ENCODE data around the gene KATNAL1. TPM values are rescaled to one million over a fixed set of nuclear protein-coding genes. Genes with fewer than 3 reads are reported as not detected.
A peak's percentile ranks its signal among the peaks of the same experiment; 100 is the strongest.
"Not testable (repeated sequence)": the region's sequence is repeated elsewhere in the genome, so short reads cannot be mapped to it uniquely, and the experiment has no call there.

Gene KATNAL1
- total RNA-seq, 1 donor, result 15.9 TPM

DNA sequence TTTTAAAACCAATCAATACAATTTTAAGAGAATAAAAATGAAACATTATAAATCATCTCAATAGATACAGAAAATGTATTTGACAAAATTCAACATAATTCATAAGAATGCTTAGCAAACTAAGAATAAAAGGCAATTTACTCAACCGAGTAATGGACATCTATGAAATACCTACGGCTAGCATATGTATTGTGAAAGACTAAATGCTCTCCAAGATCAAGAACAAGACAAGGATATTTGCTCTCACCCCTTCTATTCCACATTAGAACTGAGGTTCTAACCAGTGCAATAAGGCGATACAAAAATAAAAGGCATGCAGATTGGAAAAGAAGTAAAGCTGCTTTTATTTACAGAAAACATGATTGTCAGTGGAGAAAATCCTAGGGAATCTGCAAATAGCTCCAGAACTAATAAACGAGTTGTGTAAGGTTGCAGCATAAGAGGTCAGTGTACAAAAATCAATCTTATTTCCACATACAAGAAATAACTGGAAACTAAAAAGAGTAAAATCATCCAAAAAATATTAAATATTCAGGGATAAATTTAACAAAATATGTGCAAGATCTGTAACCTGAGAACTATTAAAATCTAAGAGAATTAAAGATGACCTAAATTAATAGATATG, 16.4 kb downstream of the KATNAL1 start:
- Histone ChIP-seq H3K27me3 (ENCODE audit: insufficient read depth, low read length) (no peaks in the 10 kb centered on the region), H4K20me1 (ENCODE audit: insufficient read depth, low read length) (peaks cover 22% of the 10 kb centered on the region)
- DNase-seq (ENCODE audit: insufficient read length, low spot score, missing footprints), result no peak

DNA sequence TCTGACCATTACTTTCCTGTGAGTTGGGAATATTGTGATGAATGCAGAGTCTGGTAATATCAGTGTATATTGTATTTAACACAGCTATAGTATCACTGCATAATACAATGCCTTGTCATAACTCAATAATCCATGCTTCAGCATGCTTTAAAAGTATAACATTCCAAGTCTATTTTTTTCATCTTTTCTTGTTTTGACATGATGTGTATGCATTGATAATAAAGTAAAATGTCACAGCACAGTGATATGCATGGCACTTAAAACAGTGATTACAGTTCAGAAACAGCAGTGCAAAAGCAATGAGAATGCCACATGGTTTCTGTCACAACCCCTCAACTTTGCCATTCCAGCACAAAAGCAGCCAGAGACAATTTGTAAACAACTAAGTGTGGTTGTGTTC, 17.8 kb downstream of the KATNAL1 start:
- TF ChIP-seq, protein P1, sequence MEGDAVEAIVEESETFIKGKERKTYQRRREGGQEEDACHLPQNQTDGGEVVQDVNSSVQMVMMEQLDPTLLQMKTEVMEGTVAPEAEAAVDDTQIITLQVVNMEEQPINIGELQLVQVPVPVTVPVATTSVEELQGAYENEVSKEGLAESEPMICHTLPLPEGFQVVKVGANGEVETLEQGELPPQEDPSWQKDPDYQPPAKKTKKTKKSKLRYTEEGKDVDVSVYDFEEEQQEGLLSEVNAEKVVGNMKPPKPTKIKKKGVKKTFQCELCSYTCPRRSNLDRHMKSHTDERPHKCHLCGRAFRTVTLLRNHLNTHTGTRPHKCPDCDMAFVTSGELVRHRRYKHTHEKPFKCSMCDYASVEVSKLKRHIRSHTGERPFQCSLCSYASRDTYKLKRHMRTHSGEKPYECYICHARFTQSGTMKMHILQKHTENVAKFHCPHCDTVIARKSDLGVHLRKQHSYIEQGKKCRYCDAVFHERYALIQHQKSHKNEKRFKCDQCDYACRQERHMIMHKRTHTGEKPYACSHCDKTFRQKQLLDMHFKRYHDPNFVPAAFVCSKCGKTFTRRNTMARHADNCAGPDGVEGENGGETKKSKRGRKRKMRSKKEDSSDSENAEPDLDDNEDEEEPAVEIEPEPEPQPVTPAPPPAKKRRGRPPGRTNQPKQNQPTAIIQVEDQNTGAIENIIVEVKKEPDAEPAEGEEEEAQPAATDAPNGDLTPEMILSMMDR (IDR thresholded peaks at IDR 0.05; ENCODE audit: extremely low read depth, low read depth, low read length), result no peak
- H3K4me2 ChIP-seq (ENCODE audit: insufficient read depth, low read length), result no peak overlapping the region

More for the DNA sequence above, 16.4 kb downstream of the KATNAL1 start:
- Histone ChIP-seq H3K9me3 (ENCODE audit: low read depth, low read length) (no peaks in the 10 kb centered on the region), H2AFZ (ENCODE audit: low read length) (no peak overlapping the region), H3K4me1 (ENCODE audit: insufficient read depth, low read length) (peaks cover 3% of the 10 kb centered on the region), H3K4me2 (ENCODE audit: insufficient read depth, low read length) (no peak overlapping the region), H3K4me3 (ENCODE audit: insufficient read depth, low read length) (no peak overlapping the region), H3K79me2 (ENCODE audit: insufficient read depth, low read length) (peaks cover 98% of the 10 kb centered on the region), H3K27ac (ENCODE audit: low read depth, low read length) (no peak overlapping the region), H3K36me3 (ENCODE audit: insufficient read depth, low read length) (no peaks in the 10 kb centered on the region)
- TF ChIP-seq, protein P1 (IDR thresholded peaks at IDR 0.05; ENCODE audit: extremely low read depth, low read depth, low read length), result no peak

DNA sequence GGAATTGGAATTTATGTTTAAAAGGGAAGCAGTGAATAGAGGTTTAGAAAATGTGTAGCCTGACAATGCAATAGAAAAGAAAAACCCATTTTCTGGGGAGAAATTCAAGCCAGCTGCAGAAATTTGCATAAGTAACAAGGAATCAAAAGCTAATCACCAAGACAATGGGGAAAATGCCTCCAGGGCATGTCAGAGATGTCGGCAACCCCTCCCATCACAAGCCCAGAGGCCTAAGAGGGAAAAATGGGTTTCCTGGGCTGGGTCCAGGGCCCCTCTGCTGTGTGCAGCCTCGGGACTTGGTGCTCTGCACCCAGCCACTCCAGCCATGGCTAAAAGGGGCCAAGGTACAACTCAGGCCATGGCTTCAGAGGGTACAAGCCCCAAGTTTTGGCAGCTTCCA, 21.3 kb downstream of the KATNAL1 start:
- not testable (repeated sequence) for H2AFZ ChIP-seq (ENCODE audit: low read length); H3K27me3 ChIP-seq (ENCODE audit: insufficient read depth, low read length); H3K4me3 ChIP-seq (ENCODE audit: insufficient read depth, low read length); H3K4me1 ChIP-seq (ENCODE audit: insufficient read depth, low read length); H3K4me2 ChIP-seq (ENCODE audit: insufficient read depth, low read length); DNase-seq (ENCODE audit: insufficient read length, low spot score, missing footprints); H3K9me3 ChIP-seq (ENCODE audit: low read depth, low read length); H4K20me1 ChIP-seq (ENCODE audit: insufficient read depth, low read length); H3K27ac ChIP-seq (ENCODE audit: low read depth, low read length); H3K36me3 ChIP-seq (ENCODE audit: insufficient read depth, low read length)
- peaks cover 76% of the 10 kb centered on the region for H3K79me2 ChIP-seq (ENCODE audit: insufficient read depth, low read length)

More for the DNA sequence above, 17.8 kb downstream of the KATNAL1 start:
- Histone ChIP-seq H3K27ac (ENCODE audit: low read depth, low read length) (no peak overlapping the region), H3K9me3 (ENCODE audit: low read depth, low read length) (no peaks in the 10 kb centered on the region), H4K20me1 (ENCODE audit: insufficient read depth, low read length) (peaks cover 20% of the 10 kb centered on the region), H3K27me3 (ENCODE audit: insufficient read depth, low read length) (no peaks in the 10 kb centered on the region), H2AFZ (ENCODE audit: low read length) (no peak overlapping the region), H3K79me2 (ENCODE audit: insufficient read depth, low read length) (peaks cover 98% of the 10 kb centered on the region), H3K4me1 (ENCODE audit: insufficient read depth, low read length) (peaks cover 3% of the 10 kb centered on the region), H3K36me3 (ENCODE audit: insufficient read depth, low read length) (no peaks in the 10 kb centered on the region), H3K4me3 (ENCODE audit: insufficient read depth, low read length) (no peak overlapping the region)
- DNase-seq (ENCODE audit: insufficient read length, low spot score, missing footprints), result peak; percentile 80

DNA sequence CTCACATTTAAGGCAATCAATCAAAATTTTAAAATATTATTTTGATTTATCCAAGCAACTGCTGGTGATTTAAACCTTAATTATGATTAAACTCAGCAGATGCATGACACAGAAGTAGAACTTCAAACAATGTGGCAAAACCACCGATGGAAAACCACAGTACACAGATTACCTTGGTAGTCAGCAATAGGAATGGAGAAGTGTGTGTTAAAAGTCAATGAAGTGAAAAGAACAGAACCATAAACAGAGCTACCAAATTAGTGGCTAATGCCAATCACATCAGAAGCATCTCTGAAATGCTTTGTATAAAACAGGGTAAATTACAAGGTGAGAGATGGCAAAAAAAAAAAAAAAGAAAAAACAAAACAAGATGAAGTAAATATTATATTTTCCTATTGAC, 31.2 kb downstream of the KATNAL1 start:
- no peak overlapping the region for H2AFZ ChIP-seq (ENCODE audit: low read length)
- peaks cover 4% of the 10 kb centered on the region for H3K36me3 ChIP-seq (ENCODE audit: insufficient read depth, low read length)
- TF ChIP-seq, protein P1 (IDR thresholded peaks at IDR 0.05; ENCODE audit: extremely low read depth, low read depth, low read length), result no peak
- H3K27me3 ChIP-seq (ENCODE audit: insufficient read depth, low read length), result no peaks in the 10 kb centered on the region
- no peaks in the 10 kb centered on the region for H3K4me1 ChIP-seq (ENCODE audit: insufficient read depth, low read length)
- H3K4me2 ChIP-seq (ENCODE audit: insufficient read depth, low read length), result no peak overlapping the region
- H3K4me3 ChIP-seq (ENCODE audit: insufficient read depth, low read length), result no peak overlapping the region
- no peaks in the 10 kb centered on the region for H3K9me3 ChIP-seq (ENCODE audit: low read depth, low read length)
- H4K20me1 ChIP-seq (ENCODE audit: insufficient read depth, low read length), result no peaks in the 10 kb centered on the region
- no peak overlapping the region for H3K27ac ChIP-seq (ENCODE audit: low read depth, low read length)
- peaks cover 29% of the 10 kb centered on the region for H3K79me2 ChIP-seq (ENCODE audit: insufficient read depth, low read length)
- no peak for DNase-seq (ENCODE audit: insufficient read length, low spot score, missing footprints)

Measured in osteoblast (primary cell).